GM18502 (cell line): ENCODE data around the gene PLA2G2D.

Experiments
- ATAC-seq: cut with Tn5 transposase; IDR thresholded peaks from one replicate; pipeline ENCODE4 v1.9.1; 2021; ENCODE audit warnings: mild to moderate bottlenecking; ENCODE audit not compliant: unreplicated experiment, poor library complexity

Gene PLA2G2D

DNA sequence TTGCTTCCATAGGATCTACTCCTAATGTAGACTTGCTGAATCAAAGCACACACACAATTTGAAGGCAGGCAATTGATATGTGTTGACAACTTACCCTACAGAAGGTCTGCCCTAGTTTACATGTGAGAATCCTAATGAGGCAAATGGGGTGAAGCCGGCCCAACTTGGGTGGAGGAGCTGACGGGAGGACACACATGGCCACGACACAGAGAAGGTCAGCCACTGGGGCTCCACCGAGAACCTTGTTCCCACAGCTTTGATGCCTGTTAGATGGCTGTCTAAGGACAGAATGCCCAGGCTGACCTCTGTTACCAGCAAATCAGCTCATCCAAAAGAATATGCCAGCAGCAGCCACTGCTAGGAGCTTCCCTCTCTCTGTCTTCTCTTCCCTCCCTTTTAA, 1.5 kb upstream of the PLA2G2D start:
- no peak for ATAC-seq

DNA sequence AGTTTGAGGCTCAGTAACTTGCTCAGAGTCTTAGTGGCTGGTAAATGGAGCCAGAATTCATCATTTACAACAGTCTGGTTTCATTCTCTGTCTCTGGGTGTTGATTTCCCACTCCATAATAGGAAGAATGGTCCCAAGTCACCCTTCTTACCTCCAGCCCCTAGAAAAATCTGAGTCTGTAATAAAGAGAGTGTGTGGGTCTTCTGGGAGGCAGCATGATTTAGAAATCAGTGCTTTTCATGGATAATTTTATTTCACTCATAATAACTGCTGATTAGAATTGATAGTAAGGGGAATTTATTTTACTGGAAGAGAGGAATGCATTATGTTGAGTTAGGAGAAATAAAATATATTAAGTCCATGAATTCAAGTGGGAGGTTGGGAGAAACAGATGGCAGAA, 2.1 kb downstream of the PLA2G2D start:
- no peak for ATAC-seq

DNA sequence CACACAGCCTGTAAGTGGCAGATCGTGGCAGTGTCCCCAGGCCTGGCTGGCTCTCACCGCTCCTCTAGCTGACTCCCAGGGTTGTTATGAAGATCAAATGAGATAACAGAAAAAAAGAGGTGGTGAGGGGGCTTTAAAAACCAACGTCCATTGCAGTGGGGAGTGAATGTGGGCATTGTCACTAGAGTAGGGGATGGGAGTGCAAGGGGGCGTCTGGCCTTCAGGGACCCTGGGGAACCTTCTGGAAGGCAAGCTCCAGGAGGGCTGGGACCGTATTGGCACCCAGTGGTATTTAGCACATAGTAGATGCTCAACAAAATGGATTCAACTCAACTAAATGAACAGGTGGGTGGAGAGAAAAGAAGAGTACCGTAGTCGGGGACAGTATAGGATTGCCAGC, 3.4 kb downstream of the PLA2G2D start:
- no peak for ATAC-seq

DNA sequence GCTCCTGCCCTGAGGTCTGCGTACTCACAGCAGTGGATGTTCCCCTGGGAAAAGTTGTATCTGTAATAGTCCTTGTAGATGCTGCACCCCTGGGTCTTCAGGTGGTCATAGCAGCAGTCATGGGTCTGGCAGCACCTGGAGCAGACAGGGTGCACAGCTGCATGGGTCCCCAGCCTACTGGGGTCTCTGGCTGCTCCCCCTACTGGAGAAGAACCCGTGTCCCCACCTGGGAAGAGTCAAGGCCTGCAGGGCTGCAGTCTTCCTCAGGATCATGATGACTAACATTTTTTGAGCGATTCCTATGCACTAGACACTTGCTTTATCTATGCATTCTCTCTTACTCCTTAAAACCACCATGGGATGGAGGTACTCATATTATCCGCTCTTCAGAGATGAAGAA, 3.9 kb downstream of the PLA2G2D start:
- no peak for ATAC-seq

DNA sequence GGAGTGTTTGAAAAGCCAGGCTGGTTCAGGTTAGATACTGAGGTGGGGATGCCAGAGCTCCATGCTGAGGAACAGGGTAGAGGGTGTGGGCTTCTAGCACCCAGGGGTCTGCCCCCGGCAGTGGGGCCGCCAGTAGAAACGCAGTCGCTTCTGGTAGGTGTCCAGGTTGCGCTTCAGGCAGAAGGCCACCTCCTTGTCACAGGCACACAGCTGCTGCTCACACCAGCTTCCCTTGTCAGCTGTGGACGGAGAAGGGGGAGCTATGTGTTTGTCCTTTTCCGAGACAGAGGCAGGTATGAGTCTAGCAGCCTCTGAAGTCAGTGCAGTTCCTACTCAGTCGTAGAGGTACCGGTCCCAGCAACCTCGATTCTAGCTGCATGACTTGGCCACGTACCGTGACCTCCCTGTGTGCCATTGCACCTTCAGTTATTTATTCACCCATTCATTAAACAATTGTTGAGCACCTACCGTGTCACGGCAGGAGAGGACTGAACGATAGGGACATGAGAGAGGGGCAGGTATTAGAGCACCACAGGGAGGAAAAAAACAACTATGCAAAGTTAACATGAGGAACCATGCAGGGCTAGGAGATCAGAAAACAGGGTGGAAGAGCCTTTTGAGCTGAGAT, 5.2 kb downstream of the PLA2G2D start:
- no peak for ATAC-seq

DNA sequence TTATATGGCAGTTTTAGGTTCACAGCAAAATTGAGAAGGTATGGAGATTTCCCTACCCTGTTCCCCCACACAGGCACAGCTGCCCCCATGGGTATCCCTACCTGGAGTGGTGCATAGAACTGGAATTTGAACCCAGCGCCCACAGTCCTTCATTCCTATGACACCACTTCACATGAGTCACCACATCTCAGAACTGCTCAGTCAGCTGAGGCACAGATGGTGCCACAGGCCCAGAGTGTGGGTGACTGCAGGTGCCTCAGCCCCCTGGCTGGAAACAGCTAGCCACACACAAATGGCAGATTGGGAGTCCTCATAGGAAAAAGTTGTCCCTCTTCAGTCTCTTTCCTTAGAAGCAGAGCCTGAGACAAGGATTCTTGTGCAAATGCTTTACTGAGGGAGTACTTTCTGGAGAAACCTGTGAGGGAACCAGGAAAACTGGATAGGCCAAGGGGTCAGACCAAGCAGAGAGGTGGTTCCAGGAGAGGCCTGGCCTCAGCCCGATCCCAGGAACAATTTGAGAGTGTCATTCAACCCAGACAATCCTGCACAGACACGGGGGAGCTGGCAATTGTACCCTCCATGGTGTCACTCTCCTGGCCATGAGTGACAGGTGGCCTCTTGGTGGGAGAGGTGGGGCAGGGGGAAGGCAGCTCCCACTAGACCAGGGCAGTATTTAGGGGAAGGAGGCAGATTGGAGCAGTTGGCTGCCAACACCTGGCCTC, 6.9 kb downstream of the PLA2G2D start:
- ATAC-seq, result no peak

DNA sequence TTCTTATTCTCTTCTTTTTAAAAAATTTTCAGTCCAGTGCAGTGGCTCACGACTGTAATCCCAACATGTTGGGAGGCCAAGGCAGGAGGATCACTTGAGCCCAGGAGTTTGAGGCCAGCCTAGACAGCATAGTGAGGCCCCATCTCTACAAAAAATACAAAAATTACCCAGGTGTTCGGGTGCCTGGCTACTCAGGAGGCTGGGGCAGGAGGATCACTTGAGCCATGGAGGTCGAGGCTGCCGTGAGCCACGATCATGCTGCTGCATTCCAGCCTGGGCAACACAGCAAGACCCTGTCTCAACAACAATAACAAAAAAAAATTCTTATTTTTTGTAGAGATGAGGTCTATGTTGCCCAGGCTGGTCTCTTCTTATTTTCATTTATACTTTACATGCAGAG, 7.9 kb downstream of the PLA2G2D start:
- ATAC-seq, result no peak

DNA sequence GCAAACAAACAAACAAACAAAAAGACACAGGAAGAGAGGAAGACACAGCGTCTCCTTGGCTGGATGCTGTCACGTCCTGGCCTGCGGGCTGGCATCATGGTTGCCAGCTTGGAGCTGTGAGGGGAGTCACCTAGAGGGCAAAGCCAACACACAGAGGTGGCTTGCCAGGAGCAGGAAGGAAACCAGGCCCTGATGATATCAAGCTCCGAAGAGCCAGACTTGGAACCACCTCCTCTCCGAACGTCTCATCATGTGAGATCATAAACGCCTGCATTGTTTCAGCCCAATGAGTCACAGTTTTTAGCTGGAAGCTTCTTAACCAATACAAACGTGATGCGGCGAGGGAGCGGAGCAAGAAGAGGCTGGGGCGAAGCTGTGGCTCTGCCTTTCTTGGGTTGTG, 8.7 kb downstream of the PLA2G2D start:
- ATAC-seq, result no peak

DNA sequence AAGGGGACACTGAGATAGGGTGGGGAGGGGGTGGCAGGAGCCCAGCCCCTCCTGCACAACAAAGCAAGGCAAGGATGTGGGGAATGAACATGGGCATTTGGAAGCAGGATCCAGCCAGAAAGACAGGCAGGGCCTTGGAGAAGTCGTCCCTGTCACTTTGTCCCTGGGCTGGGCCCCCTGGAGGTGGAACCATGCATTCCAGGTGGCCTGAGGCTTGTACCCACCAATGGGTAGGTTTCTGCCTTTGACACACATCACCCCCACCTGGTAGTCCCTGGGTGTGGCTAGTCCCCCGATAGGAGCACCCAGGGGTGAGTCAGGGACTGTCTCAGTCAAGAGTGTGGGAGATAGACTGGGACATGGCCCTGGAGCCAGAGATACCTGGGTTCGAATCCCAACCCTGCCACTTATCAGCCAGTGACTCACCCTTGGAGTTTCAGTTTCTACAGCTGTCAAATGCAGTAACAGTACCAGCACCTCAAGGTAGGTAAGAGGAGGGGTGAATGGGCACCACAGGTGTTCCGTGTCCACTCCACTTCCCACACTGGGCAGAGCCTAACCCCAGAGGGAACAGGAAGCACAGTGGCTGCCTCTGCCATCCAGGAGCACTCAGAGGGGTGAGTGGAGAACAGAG, 10.0 kb downstream of the PLA2G2D start:
- no peak for ATAC-seq

DNA sequence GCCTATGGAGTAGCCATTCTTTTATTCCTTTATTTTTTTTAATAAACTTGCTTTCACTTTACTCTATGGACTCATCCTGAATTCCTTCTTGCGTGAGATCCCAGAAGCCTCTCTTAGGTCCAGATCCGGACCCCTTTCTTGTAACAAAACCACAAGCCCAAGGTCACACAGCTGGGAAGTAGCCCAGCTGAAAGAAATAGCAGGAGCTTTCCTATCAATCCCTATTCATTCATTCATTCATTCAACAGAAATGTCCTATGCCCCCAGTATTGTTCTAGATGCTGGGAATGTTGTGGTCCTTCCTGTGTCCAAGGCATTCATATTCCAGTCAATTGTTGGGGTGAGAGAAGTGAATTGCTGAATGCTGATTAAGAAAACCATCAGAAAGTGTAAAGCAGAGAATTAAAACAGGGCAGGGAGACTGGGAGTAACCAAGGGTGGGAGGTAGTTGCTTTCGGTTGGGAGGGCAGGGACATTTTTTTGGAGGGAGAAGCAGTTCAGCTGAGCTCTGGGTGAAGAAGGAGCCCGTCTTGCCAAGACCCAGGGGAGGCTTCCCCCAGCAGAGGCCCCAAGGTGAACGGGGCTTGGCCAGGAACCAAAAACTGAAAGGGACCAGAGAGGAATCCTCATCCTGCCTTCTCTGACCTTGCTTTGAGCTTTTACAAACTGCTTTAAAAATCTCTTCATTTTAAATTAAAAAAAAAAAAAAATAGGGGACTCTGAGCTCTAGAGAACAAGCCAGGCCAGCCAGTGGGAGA, 10.8 kb downstream of the PLA2G2D start:
- no peak for ATAC-seq

DNA sequence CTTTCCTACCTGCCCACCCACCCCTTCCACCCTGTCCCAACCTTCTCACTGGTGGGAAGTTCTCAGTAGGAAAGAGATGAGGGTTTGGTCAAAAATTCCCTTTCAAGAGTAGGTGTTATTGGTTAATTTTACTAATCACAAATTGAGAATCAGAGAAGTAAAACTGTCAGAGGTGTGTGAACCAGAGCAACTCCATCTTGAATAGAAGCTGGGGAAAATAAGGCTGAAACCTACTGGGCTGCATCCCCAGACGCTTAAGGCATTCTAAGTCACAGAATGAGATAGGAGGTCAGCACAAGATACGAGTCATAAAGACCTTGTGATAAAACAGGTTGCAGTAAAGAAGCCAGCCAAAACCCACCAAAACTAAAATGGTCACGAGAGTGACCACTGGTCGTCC, 11.5 kb downstream of the PLA2G2D start:
- ATAC-seq, result no peak

DNA sequence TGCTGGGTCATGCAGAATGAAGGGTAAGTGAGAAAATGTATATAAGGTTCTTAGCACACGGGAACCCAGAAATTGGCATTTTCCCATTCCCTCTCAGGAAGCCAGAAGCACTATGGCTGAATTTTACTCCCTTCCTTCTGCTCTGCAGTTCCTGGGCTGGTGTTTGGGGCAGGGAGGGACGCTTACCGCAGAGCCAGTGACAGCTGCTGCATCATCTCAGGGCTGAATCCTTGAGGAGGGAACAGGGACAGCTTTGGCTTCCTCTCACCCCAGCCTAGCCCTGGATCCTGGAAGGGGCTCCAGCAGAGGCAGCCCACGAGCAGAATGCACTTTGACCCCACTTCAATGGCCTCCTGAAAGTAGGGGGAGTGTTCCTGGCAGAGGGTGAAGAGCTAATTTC, 12.0 kb downstream of the PLA2G2D start:
- ATAC-seq, result no peak

DNA sequence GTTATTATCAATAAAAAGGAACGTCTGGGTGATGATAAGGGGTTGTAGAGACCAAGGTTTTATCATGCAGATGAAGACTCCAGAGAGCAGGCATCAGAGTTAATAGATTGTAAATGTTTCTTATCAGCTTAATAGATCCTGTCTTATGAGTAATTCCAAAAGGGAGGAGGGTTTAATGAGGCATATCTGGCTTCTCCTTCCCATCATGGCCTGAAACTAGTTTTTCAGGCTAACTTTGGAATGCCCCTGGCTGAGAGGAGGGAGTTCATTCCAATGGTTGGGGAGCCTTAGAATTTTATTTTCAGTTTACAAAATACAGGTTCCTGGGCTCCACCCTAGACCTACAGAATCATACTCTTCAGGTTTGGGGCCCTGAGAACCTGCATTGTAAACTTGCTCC, 13.5 kb downstream of the PLA2G2D start:
- no peak for ATAC-seq

DNA sequence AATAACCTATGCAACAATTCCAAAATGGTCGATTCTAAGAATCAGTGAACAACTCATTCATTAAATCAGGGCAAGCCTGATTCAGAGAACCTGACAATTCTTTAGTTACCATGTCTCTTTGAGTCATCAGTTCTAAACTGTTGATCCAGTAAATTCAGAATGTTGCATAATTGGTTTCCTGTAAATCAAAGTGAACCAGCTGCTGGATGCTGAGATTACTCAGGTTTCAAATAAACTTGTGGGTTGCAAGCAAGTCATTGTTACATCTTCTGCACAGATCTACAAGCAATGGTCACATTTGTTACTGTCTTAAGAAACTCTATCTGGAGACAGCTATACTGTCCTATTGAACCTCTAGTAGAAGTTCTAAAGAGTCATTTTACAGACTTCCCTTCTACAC, 16.5 kb downstream of the PLA2G2D start:
- ATAC-seq, result no peak

DNA sequence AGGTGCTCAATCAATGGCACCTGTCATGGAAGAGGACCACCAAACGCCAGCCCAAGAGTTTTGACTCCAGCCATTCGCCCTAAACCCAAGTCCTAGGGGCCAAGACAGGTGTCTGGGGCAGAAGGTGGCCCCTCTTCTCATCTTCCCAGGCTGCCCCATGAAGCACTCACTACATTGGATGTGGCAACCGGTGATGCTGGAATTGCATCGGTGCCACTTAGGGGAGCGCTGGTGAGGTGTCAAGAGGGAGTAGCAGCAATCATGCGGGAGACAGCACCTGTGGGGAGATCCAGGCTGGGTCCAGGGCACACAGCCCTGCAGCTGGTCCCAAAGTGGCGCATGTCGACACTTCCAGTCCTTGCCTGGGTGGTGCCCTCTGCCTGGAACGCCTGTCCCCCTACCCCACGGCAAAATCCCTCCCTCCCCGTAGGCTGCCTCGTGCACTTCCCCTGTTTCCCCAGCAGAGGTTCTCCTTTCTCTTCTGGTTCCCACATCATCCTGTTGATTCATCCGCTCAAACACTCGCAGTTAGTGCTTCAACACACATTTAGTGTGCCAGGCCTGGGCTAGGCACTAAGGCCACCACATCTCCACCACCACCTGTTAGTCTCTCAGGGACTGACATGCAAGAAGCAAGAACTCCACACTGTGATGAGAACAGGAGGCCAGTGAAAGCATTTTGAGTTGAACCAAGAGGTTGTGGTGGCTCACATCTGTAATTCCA, 18.5 kb downstream of the PLA2G2D start:
- no peak for ATAC-seq

DNA sequence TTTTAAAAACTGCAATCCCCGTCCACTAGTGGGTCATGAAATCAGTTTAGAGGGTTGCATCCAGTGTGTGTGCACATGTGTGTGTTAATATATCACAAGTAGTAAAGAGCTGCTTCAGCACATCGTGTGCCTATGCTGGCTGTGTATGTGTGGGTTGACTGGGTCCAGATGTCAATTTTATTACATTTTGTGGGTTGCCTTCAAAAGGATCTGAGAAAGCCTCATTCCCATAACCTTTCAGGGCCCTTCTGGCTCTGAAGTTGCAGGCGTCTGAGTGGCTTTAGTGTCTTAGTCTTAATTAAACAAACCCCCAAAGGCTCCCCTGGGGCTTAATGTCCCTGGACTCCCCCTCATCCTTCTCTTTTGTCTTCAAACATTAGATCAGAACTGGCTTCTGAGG, 19.8 kb downstream of the PLA2G2D start:
- no peak for ATAC-seq

DNA sequence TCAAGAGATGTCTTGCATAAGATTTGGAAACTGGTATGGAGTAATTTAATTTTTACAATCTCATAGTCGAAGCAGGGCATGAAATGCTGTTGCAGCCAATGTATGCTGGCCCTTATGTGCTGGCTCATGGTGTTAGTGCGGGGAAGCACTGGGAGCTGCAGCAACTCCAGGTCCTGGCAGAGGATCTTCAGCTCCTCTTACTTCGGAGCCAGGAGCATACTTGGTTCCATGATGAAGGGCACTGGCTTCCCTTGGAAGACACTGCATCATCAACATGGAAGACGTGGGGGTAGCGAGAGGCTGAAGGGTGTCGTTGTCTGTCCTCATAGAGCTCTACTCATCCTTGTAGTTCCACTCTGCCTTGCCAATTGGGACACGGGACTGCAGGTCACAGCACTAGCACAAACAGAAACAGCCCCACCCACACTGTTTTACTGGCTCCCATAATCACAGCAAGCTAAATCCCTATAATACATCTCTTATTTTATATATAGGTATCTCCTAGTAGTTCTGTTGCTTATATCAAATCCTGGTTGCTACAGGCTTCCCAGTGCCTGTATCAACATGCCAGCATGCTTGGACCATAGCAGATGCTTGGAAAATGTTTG, 22.4 kb downstream of the PLA2G2D start:
- ATAC-seq, result no peak

DNA sequence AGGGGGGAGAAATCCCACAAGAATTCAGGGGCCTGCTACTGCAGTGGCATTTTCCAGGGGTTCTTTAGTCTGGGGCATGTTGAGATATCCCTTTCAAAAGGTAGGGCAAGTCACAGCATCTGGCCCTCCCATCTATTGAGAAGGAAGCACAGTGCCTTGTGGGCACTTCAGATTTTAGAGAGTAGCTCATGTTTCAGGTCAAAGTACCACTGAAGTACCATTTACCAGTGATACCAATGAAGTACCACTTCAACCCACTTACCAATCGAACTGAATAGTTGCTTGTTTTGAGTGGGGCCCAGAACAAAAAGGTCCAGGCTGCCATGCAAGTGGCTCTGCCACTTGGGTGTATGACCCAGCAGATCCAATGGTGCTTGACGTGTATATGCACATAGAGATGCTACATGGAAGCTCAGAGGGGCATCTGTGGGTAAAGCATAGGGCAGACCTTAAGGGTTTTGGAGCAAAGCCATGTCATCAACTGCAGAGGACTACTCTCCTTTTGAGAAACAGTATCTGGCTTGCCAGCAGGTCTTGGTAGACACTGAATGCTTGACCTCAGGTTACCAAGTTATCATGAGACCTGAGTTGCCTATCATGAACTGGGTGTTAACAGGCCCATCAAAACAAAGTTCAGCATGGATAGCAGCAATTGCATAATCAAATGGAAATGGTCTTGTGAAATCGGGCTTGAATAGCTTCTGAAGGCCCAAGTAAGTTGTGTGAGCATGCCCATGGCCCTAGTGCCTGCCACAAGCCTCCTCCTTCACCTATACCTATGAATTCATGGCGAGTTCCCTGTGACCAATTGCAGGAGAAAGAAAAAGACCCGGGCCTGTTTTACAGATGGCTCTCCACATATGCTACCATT, 23.5 kb downstream of the PLA2G2D start:
- ATAC-seq, result no peak

DNA sequence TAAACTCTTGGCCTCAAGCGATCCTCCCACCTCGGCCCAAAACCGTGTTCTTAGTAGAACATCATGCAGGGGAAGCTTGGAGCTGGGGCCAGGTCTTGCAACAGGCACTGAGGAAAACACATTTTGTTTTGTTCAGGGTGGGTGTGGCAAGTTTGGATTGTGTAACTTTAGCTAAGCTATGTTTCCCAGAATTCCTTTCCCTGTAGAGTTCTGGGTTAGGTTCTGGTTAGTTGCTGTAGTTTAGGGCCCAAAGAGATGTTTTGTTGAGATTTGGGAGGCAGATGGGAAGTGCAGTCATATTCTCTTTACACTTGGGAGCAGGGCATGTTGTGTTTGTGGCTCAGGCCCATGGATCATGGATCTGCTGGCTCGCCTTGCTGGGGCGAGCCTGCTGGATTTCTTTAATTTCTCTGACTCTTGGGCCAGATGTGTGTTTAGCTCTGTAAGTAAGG, 25.4 kb downstream of the PLA2G2D start:
- no peak for ATAC-seq
